LNCaP clone FGC (cell line): ENCODE results near the gene PTGER2.

Source experiments
- DNase-seq: peaks from one replicate; pipeline ENCODE4 v3.0.0-alpha.2; 2011; ENCODE audit warnings: low read depth
- H3K4me3 ChIP-seq: 2 replicates; pipeline ENCODE4 v1.5.1; 2011; ENCODE audit warnings: mild to moderate bottlenecking, low read depth, low read length, control low read depth
- CTCF ChIP-seq: IDR thresholded peaks from 2 replicates; pipeline ENCODE4 v1.5.1; 2012; ENCODE audit warnings: mild to moderate bottlenecking; ENCODE audit not compliant: control insufficient read depth, insufficient read depth; ENCODE audit errors: extremely low read depth

The PTGER2 gene

GRCh38 chr14:52365071-52365470, 51.0 kb downstream of the PTGER2 start:
- H3K4me3 ChIP-seq: no peak overlapping the region
- no peak for TF ChIP-seq CTCF
- no peak for DNase-seq

GRCh38 chr14:52366796-52367315, 52.7 kb downstream of the PTGER2 start:
- H3K4me3 ChIP-seq: no peak overlapping the region
- no peak for TF ChIP-seq CTCF
- DNase-seq: no peak

- DNase-seq: no peak
- H3K4me3 ChIP-seq: no peak overlapping the region
- no peak for TF ChIP-seq CTCF
Observed at GRCh38 chr14:52369305-52369801, 55.2 kb downstream of the PTGER2 start.

GRCh38 chr14:52370406-52370935, 56.4 kb downstream of the PTGER2 start:
- TF ChIP-seq CTCF: no peak
- no peak overlapping the region for H3K4me3 ChIP-seq
- DNase-seq: no peak

GRCh38 chr14:52377940-52378339, 63.8 kb downstream of the PTGER2 start:
- no peak overlapping the region for H3K4me3 ChIP-seq
- no peak for DNase-seq
- TF ChIP-seq CTCF: no peak
